Measurements from ENCODE around the gene ARHGAP20. TPM values are rescaled to one million over a fixed set of nuclear protein-coding genes. Genes with fewer than 3 reads are reported as not detected.

ARHGAP20 gene
- total and polyA plus RNA-seq, 4 donors, result 0.46 to 1.5 (median 0.73) TPM

GRCh38 chr11:110580571-110580970 is 131.7 kb downstream of the ARHGAP20 start:
- TF ChIP-seq CTCF (IDR thresholded peaks at IDR 0.05; ENCODE audit: low read depth, low read length, missing input control) (no peak), HNF4G (IDR thresholded peaks at IDR 0.05) (no peak), ZBTB33 (IDR thresholded peaks at IDR 0.05) (no peak), NR2F2 (IDR thresholded peaks at IDR 0.05) (no peak)
- no peaks in the 10 kb centered on the region for H3K4me1 ChIP-seq (ENCODE audit: control insufficient read depth in 4 of 4, insufficient read depth in 4 of 4, low read length in 3 of 4)
- no peak overlapping the region for H3K27ac ChIP-seq (ENCODE audit: low read depth in 1 of 2, low read length in 2 of 2)
- DNase-seq (ENCODE audit: low spot score), result no peak
- peaks cover 0 to 21% (median 12%) of the 10 kb centered on the region in 4 donors for H3K36me3 ChIP-seq (ENCODE audit: control insufficient read depth in 4 of 4, insufficient read depth in 3 of 4, low read depth in 1 of 4, low read length in 3 of 4)
- no peak overlapping the region for H3K4me3 ChIP-seq (ENCODE audit: low read depth in 1 of 3, low read length in 3 of 3)
- H3K9ac ChIP-seq (ENCODE audit: low read depth in 1 of 2, low read length in 2 of 2), result no peak overlapping the region
- H3K9me3 ChIP-seq (ENCODE audit: control insufficient read depth in 4 of 4, low read length in 3 of 4), result no peaks in the 10 kb centered on the region
- no peaks in the 10 kb centered on the region for H3K27me3 ChIP-seq (ENCODE audit: control insufficient read depth in 4 of 4, insufficient read depth in 4 of 4, low read length in 3 of 4)
- WGBS, result 98% methylated on average over 8 of the region's 8 CpGs

- 86% methylated on average over 5 of the region's 5 CpGs for WGBS
- Histone ChIP-seq H3K9me3 (ENCODE audit: control insufficient read depth in 4 of 4, low read length in 3 of 4) (no peaks in the 10 kb centered on the region), H3K27me3 (ENCODE audit: control insufficient read depth in 4 of 4, insufficient read depth in 4 of 4, low read length in 3 of 4) (no peaks in the 10 kb centered on the region), H3K36me3 (ENCODE audit: control insufficient read depth in 4 of 4, insufficient read depth in 3 of 4, low read depth in 1 of 4, low read length in 3 of 4) (peaks cover 0 to 1% (median 0%) of the 10 kb centered on the region in 4 donors), H3K4me3 (ENCODE audit: low read depth in 1 of 3, low read length in 3 of 3) (no peak overlapping the region), H3K9ac (ENCODE audit: low read depth in 1 of 2, low read length in 2 of 2) (no peak overlapping the region), H3K4me1 (ENCODE audit: control insufficient read depth in 4 of 4, insufficient read depth in 4 of 4, low read length in 3 of 4) (no peaks in the 10 kb centered on the region), H3K27ac (ENCODE audit: low read depth in 1 of 2, low read length in 2 of 2) (no peak overlapping the region)
- TF ChIP-seq SP1 (IDR thresholded peaks at IDR 0.05) (no peak), EGR1 (IDR thresholded peaks at IDR 0.05; ENCODE audit: low read depth in 2 of 2) (no peak), FOXA1 (IDR thresholded peaks at IDR 0.05) (no peak), RXRA (IDR thresholded peaks at IDR 0.05) (no peak), MAX (IDR thresholded peaks at IDR 0.05) (no peak)
- DNase-seq (ENCODE audit: low spot score), result no peak
These were observed 138.8 kb downstream of the ARHGAP20 start for GRCh38 chr11:110573411-110573810.

GRCh38 chr11:110571081-110571720 is 141.0 kb downstream of the ARHGAP20 start:
- H3K27ac ChIP-seq (ENCODE audit: low read depth in 1 of 2, low read length in 2 of 2), result no peak overlapping the region
- H3K36me3 ChIP-seq (ENCODE audit: control insufficient read depth in 4 of 4, insufficient read depth in 3 of 4, low read depth in 1 of 4, low read length in 3 of 4), result no peaks in the 10 kb centered on the region
- H3K4me1 ChIP-seq (ENCODE audit: control insufficient read depth in 4 of 4, insufficient read depth in 4 of 4, low read length in 3 of 4), result no peaks in the 10 kb centered on the region
- no peaks in the 10 kb centered on the region for H3K27me3 ChIP-seq (ENCODE audit: control insufficient read depth in 4 of 4, insufficient read depth in 4 of 4, low read length in 3 of 4)
- H3K9ac ChIP-seq (ENCODE audit: low read depth in 1 of 2, low read length in 2 of 2), result no peak overlapping the region
- DNase-seq (ENCODE audit: low spot score), result no peak
- WGBS, result 58% methylated on average over 5 of the region's 5 CpGs
- no peaks in the 10 kb centered on the region for H3K9me3 ChIP-seq (ENCODE audit: control insufficient read depth in 4 of 4, low read length in 3 of 4)
- no peak overlapping the region for H3K4me3 ChIP-seq (ENCODE audit: low read depth in 1 of 3, low read length in 3 of 3)
- TF ChIP-seq HNF4G (IDR thresholded peaks at IDR 0.05) (no peak), REST (IDR thresholded peaks at IDR 0.05) (no peak), HNF4A (conservative IDR thresholded peaks at IDR 0.05) (no peak), EGR1 (IDR thresholded peaks at IDR 0.05; ENCODE audit: low read depth in 2 of 2) (no peak), CTCF (IDR thresholded peaks at IDR 0.05; ENCODE audit: low read depth, low read length, missing input control) (no peak), JUND (IDR thresholded peaks at IDR 0.05) (no peak), TAF1 (conservative IDR thresholded peaks at IDR 0.05) (no peak), GABPA (IDR thresholded peaks at IDR 0.05 in 1 of 2, conservative IDR thresholded peaks at IDR 0.05 in 1 of 2) (no peak), ZBTB33 (IDR thresholded peaks at IDR 0.05) (no peak), SP1 (IDR thresholded peaks at IDR 0.05) (no peak), RXRA (IDR thresholded peaks at IDR 0.05) (no peak)
